Immature natural killer cell (primary cell): ENCODE data around the gene RTN4R. TPM values are rescaled to one million over a fixed set of nuclear protein-coding genes. Genes with fewer than 3 reads are reported as not detected.

ENCODE experiments used
- DNase-seq, 3 donors: peaks; one replicate each; pipeline ENCODE4 v3.0.0; 2022; ENCODE audit warnings: mixed read lengths in 1 of 3
- H3K27ac Mint-ChIP-seq, 6 donors: one replicate each; pipeline ENCODE4 v1.8.0; 2020; ENCODE audit warnings: mixed read lengths in 6 of 6, mild to moderate bottlenecking in 5 of 6, inconsistent platforms in 4 of 6, moderate library complexity in 3 of 6
- H3K27me3 Mint-ChIP-seq, 3 donors: one replicate each; pipeline ENCODE4 v1.8.0; 2020 to 2021; ENCODE audit warnings: low read depth in 3 of 3, mild to moderate bottlenecking in 3 of 3, mixed read lengths in 3 of 3, moderate library complexity in 3 of 3, inconsistent platforms in 1 of 3
- H3K36me3 Mint-ChIP-seq, 3 donors: one replicate each; pipeline ENCODE4 v1.8.0; 2020; ENCODE audit warnings: mixed read lengths in 3 of 3, inconsistent platforms in 2 of 3, mild to moderate bottlenecking in 2 of 3
- H3K4me1 Mint-ChIP-seq, 2 donors: one replicate each; pipeline ENCODE4 v1.8.0; 2020; ENCODE audit warnings: inconsistent platforms in 2 of 2, mild to moderate bottlenecking in 2 of 2, mixed read lengths in 2 of 2, moderate library complexity in 1 of 2
- H3K4me3 Mint-ChIP-seq, 5 donors: one replicate each; pipeline ENCODE4 v1.8.0; 2020; ENCODE audit warnings: mild to moderate bottlenecking in 5 of 5, mixed read lengths in 5 of 5, inconsistent platforms in 3 of 5, moderate library complexity in 3 of 5
- H3K9me3 Mint-ChIP-seq, 6 donors: one replicate each; pipeline ENCODE4 v1.8.0; 2020; ENCODE audit warnings: mild to moderate bottlenecking in 6 of 6, mixed read lengths in 6 of 6, inconsistent platforms in 4 of 6, moderate library complexity in 3 of 6
- polyA plus RNA-seq, 3 donors: library from polyadenylated mRNA; unstranded; fragments of 300-500 nt; fragmentation: Illumina TruSeq; gene quantifications; one replicate each; pipeline ENCODE4 v1.2.3, GENCODE V29; 2021

The RTN4R gene
- polyA plus RNA-seq, 3 donors from 2014 or later = 1.1 to 3.9 (median 2.2) TPM

DNA sequence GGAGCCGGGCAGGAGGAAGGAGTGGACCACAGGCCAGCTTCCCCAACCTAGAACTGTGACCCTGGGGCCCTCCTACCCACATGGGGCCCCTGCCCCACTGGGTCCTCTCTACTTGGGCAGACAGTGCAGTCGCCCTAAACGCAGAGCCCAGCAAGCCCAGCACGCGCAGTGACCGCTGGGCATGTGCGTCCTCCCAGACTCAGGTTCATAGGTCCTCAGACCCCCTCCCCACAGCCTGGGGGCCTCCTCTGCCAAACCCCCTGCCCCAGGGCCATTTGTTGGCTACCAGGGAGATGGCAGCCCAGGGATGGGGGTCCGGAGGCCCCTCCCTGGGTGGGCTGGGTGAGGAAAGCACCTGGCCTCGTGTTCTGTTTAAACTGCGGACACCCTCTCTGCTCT, 23.9 kb downstream of the RTN4R start:
- Mint-ChIP-seq H3K9me3 (no peaks in the 10 kb centered on the region), H3K27me3 (peaks cover 6 to 9% (median 8%) of the 10 kb centered on the region in 3 donors), H3K36me3 (no peaks in the 10 kb centered on the region), H3K27ac (peak overlapping the region; percentile 91 to 95 (median 94)), H3K4me3 (peak overlapping the region; percentile 67 to 82 (median 78)), H3K4me1 (peaks cover 29 to 48% of the 10 kb centered on the region in 2 donors)
- no peak for DNase-seq

DNA sequence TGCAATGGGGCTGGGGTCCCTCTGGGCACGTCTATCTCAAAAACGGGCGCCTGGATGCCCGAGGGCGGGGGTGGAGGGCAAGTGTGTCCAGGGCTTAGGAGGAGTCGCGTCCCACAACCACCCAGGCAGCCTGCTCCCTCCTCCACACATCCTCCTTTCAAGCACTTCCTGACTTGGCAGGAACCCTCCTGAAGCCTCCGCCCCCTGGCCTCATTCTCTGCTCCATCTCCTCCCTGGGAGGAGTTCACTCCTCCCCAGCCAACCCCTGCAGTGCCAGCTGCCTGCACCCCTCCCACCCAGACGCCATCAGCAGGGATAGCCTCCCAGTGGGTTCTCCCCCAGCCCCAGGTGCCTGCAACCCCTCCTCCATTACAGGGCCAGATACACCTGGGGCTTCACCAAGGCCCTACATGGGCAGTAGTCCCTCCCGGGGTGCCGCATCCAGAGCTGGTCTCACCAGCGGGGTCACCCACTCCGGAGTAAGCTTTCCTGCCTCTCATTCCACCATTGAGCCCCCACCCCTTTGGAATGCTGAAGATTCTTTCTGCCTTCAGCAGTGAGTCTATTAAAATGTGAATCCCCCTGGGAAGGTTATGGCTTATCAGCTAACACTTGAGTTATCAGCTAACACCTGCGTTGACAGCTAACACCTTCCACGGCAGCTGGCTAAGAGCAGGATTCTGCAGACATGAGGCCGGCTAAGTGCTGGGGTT, 24.4 kb downstream of the RTN4R start:
- H3K36me3 Mint-ChIP-seq = no peaks in the 10 kb centered on the region
- H3K4me1 Mint-ChIP-seq = peaks cover 29 to 50% of the 10 kb centered on the region in 2 donors
- peak overlapping the region; percentile 69 to 95 (median 81) for H3K27ac Mint-ChIP-seq
- peak in 1 of 3 donors; percentile 13 for DNase-seq
- peak overlapping the region in 4 of 5 donors; percentile 55 to 71 (median 63) for H3K4me3 Mint-ChIP-seq
- peaks cover 6 to 9% (median 8%) of the 10 kb centered on the region in 3 donors for H3K27me3 Mint-ChIP-seq
- no peaks in the 10 kb centered on the region for H3K9me3 Mint-ChIP-seq

DNA sequence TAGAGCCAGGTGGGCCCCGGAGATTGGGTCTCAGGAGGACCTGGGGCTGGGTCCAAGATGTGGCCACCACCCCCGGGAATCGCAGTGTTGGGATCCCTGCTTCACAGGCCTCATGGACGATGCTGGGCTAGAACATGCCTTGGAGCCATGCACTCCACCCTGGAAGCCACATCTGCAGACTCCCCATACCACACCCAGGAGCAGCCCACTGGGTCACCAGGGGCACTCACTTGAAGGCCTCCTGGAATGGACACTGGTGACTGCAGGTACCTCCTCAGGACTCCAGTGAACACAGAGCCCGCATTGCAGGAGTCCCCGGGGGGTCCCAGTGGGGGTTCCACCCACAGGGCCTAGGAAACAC, 25.0 kb downstream of the RTN4R start:
- peak overlapping the region in 4 of 5 donors; percentile 55 to 71 (median 63) for H3K4me3 Mint-ChIP-seq
- H3K9me3 Mint-ChIP-seq = no peaks in the 10 kb centered on the region
- H3K36me3 Mint-ChIP-seq = no peaks in the 10 kb centered on the region
- H3K27me3 Mint-ChIP-seq = peaks cover 6 to 10% (median 8%) of the 10 kb centered on the region in 3 donors
- peak overlapping the region in 3 of 6 donors; percentile 77 to 95 (median 93) for H3K27ac Mint-ChIP-seq
- DNase-seq = no peak
- peaks cover 29 to 52% of the 10 kb centered on the region in 2 donors for H3K4me1 Mint-ChIP-seq

DNA sequence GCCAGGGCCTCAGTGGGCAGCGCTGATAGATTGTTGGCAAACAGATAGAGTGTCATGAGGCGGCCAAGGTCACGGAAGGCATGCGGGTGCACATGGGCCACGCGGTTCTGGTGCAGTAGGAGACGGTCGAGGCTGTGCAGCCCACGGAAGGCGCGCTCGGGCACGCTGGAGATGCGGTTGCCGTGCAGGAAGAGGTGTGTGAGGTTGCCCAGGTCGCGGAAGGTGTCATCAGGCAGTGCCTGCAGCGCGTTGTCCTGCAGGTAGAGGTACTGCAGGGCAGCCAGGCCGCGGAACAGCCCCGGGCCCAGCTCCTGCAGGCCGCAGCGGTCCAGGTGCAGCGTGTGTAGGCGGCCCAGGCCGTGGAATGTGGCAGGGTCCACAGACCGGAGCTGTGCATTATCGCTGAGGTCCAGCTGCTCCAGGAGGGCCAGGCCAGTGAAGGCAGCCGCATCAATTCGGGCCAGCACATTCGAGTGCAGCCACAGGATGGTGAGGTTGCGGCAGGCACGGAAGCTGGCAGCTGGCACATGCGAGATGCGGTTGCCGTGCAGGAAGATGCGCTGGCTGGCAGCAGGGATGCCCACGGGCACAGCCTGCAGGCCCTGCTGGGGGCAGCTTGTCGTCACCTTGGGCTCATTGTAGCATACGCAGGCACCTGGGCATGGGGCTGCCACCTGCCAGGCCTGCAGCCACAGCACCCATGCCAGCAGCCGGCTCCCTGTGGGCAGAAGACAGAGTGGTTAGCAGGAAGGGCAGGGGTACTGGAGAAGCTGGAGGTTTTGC, 25.5 kb downstream of the RTN4R start:
- Mint-ChIP-seq H3K36me3 (no peaks in the 10 kb centered on the region), H3K4me3 (peak overlapping the region in 4 of 5 donors; percentile 37 to 71 (median 42)), H3K9me3 (no peaks in the 10 kb centered on the region), H3K4me1 (peaks cover 29 to 57% of the 10 kb centered on the region in 2 donors), H3K27ac (peak overlapping the region in 4 of 6 donors; percentile 55 to 85 (median 78)), H3K27me3 (peaks cover 6 to 10% (median 8%) of the 10 kb centered on the region in 3 donors)
- no peak for DNase-seq

DNA sequence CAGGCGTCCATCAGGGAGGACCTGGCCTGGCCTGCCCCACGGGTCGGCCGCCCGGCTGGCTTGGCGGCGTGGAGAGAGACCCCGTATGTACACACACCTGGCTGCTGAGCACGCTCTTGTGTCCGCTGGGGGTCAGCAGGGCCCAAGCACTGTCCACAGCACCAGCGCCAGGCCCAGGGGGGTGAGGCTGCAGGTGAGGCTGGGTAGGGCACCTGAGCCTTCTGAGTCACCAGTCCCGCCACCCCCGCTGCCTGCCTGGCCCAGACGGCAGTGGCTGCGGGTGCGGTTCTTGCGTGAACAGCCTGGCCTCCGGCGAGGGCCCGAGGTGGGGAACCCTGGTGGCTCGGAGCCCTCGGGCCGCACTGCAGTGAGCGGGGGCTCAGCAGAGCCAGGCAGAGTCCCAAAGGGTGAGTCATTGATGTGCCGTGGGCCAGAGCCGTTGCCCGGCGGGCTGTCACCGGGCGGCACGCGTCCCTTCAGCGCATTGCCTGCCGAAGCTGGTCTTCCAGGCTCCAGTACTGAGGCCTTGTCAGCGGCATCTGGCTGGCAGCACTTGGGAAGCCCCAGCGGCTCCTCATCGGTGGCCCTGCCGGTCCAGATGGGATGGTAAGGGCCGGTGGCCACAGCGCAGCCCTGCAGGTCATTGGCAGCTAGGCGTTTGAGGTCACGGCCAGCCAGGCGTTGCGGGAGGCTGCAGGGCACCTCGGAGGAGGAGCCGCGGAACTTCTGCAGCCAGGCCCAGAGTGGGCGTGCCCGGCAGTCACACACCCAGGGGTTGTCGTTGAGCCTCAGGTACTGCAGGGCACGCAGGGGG, 26.3 kb downstream of the RTN4R start:
- peaks cover 6 to 10% (median 8%) of the 10 kb centered on the region in 3 donors for H3K27me3 Mint-ChIP-seq
- no peak for DNase-seq
- H3K4me3 Mint-ChIP-seq = peak overlapping the region in 3 of 5 donors; percentile 12 to 39 (median 37)
- peaks cover 29 to 59% of the 10 kb centered on the region in 2 donors for H3K4me1 Mint-ChIP-seq
- peak overlapping the region in 3 of 6 donors; percentile 76 to 85 (median 80) for H3K27ac Mint-ChIP-seq
- no peaks in the 10 kb centered on the region for H3K36me3 Mint-ChIP-seq
- H3K9me3 Mint-ChIP-seq = no peaks in the 10 kb centered on the region

DNA sequence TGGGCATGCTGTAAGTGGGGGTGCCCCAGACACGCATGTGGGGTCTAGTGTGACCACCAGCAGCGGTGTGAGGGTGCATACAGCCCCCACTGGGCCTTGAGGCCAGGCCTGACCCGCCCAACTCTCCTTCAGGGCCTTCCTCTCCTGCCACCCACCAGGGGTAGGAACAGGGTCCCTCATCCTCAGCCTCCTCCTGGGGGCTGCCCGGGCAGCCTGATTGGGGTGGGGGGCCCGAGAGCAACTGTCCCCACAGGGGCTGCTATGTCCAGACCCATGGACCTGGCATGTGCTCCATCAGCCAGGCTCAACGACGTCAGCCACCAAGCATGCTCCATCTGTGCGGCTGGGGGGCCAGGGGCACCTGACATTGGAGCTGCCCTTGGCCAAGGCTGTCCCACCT, 27.2 kb downstream of the RTN4R start:
- no peak for DNase-seq
- H3K4me1 Mint-ChIP-seq = peaks cover 28 to 60% of the 10 kb centered on the region in 2 donors
- no peaks in the 10 kb centered on the region for H3K36me3 Mint-ChIP-seq
- peak overlapping the region in 4 of 6 donors; percentile 50 to 86 (median 58) for H3K27ac Mint-ChIP-seq
- H3K9me3 Mint-ChIP-seq = no peaks in the 10 kb centered on the region
- peak overlapping the region in 1 of 5 donors; percentile 51 for H3K4me3 Mint-ChIP-seq
- H3K27me3 Mint-ChIP-seq = peaks cover 6 to 10% (median 8%) of the 10 kb centered on the region in 3 donors

GRCh38 chr22:20240447-20240764, 27.7 kb downstream of the RTN4R start:
- Mint-ChIP-seq H3K36me3 (no peaks in the 10 kb centered on the region), H3K27ac (peak overlapping the region in 4 of 6 donors; percentile 40 to 86 (median 58)), H3K27me3 (peaks cover 4 to 9% (median 8%) of the 10 kb centered on the region in 3 donors), H3K4me1 (peaks cover 23 to 55% of the 10 kb centered on the region in 2 donors), H3K9me3 (no peaks in the 10 kb centered on the region), H3K4me3 (peak overlapping the region in 3 of 5 donors; percentile 34 to 51 (median 42))
- DNase-seq = no peak

GRCh38 chr22:20239676-20240446, 28.3 kb downstream of the RTN4R start:
- DNase-seq = no peak
- no peaks in the 10 kb centered on the region for H3K9me3 Mint-ChIP-seq
- peaks cover 1 to 5% (median 4%) of the 10 kb centered on the region in 3 donors for H3K27me3 Mint-ChIP-seq
- H3K36me3 Mint-ChIP-seq = no peaks in the 10 kb centered on the region
- peak overlapping the region; percentile 62 to 90 (median 78) for H3K27ac Mint-ChIP-seq
- H3K4me3 Mint-ChIP-seq = peak overlapping the region; percentile 33 to 65 (median 57)
- H3K4me1 Mint-ChIP-seq = peaks cover 17 to 49% of the 10 kb centered on the region in 2 donors

GRCh38 chr22:20238901-20239675, 29.0 kb downstream of the RTN4R start:
- peaks cover 0 to 2% (median 0%) of the 10 kb centered on the region in 3 donors for H3K27me3 Mint-ChIP-seq
- H3K36me3 Mint-ChIP-seq = no peaks in the 10 kb centered on the region
- DNase-seq = peak; percentile 47 to 52 (median 49)
- peak overlapping the region; percentile 44 to 65 (median 57) for H3K4me3 Mint-ChIP-seq
- H3K4me1 Mint-ChIP-seq = peaks cover 10 to 42% of the 10 kb centered on the region in 2 donors
- peak overlapping the region; percentile 62 to 90 (median 85) for H3K27ac Mint-ChIP-seq
- no peaks in the 10 kb centered on the region for H3K9me3 Mint-ChIP-seq

- Mint-ChIP-seq H3K27me3 (peaks cover 0 to 2% (median 0%) of the 10 kb centered on the region in 3 donors), H3K9me3 (no peaks in the 10 kb centered on the region), H3K4me3 (peak overlapping the region; percentile 38 to 63 (median 51)), H3K4me1 (peaks cover 4 to 36% of the 10 kb centered on the region in 2 donors), H3K27ac (peak overlapping the region; percentile 66 to 90 (median 84)), H3K36me3 (no peaks in the 10 kb centered on the region)
- DNase-seq = peak; percentile 55 to 57 (median 57)
Observed at GRCh38 chr22:20238536-20238900, 29.6 kb downstream of the RTN4R start.

DNA sequence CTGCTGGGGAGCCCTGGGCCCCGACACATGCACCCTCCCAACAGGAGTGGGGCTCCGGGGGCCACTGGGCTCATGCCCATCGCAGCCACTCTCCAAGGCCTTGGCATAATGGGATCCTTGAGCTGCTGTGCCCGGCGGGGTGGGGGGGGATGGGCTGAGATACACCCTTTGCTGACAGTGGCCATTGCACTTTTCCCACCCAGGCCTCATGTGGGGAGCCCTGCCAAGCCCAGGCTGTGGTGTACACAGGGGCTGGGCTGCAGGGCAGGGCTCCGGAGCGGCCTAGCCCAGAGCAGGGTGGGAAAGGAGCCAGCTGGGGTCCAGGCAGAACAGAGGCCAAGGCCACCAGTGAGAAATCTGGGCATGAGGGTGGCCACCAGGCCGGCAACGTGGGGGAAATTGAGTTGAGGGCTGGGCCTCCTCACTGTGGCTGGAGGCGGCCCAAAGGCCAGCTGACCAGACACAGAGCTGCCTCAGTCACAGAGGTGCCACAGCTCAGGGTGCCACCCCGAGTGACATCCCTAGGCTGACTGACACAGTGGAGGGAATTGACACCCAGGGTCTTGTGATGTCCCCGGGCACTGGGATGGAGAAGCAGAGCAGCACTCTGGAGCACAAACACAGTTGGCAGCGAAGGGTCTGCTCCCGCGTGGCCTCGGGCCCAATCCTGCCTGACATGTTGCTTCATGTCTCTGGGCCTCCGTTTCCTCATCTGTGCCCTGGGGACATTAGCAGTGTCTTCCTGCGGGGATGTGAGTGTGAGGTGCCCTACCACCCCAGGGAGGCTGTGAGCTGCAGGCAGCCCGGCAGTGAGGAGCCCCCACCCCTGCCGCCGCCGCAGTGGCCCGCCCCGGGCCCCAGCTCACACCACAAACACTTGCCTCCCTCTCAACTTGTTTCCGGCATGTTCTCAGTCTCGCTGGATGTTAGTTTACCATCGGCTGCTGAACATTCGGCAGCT, 30.4 kb downstream of the RTN4R start:
- DNase-seq = peak; percentile 76 to 78 (median 76)
- Mint-ChIP-seq H3K9me3 (no peaks in the 10 kb centered on the region), H3K27ac (peak overlapping the region; percentile 66 to 90 (median 84)), H3K4me1 (peaks cover 0 to 29% of the 10 kb centered on the region in 2 donors), H3K27me3 (peaks cover 0 to 2% (median 0%) of the 10 kb centered on the region in 3 donors), H3K4me3 (peak overlapping the region; percentile 24 to 63 (median 51)), H3K36me3 (no peaks in the 10 kb centered on the region)
